ENCODE data around the gene ZSWIM5.
A peak's percentile ranks its signal among the peaks of the same experiment; 100 is the strongest.
"Not testable (repeated sequence)": the region's sequence is repeated elsewhere in the genome, so short reads cannot be mapped to it uniquely, and the experiment has no call there.

Gene ZSWIM5

GRCh38 chr1:45205910-45206721 lies at the start of gene ZSWIM5:
TSS of gene ZSWIM5 (minus strand) at chr1:45206605. CDS start at chr1:45206350, 255 bp downstream.
- H3K4me3 ChIP-seq (ENCODE audit: low read length) = peak within 1 kb of the TSS; percentile 54
- no peak for DNase-seq (ENCODE audit: low read depth)
- no peak for TF ChIP-seq CTCF (conservative IDR thresholded peaks at IDR 0.05; ENCODE audit: low read depth, low read length)

- no peak for DNase-seq (ENCODE audit: low read depth)
- no peak for TF ChIP-seq CTCF (conservative IDR thresholded peaks at IDR 0.05; ENCODE audit: low read depth, low read length)
- H3K4me3 ChIP-seq (ENCODE audit: low read length) = no peak overlapping the region
Measured at GRCh38 chr1:45254490-45254889, 48.1 kb upstream of the ZSWIM5 start.

GRCh38 chr1:45250544-45250943 lies 44.1 kb upstream of the ZSWIM5 start:
- H3K4me3 ChIP-seq (ENCODE audit: low read length) = no peak overlapping the region
- no peak for DNase-seq (ENCODE audit: low read depth)
- no peak for TF ChIP-seq CTCF (conservative IDR thresholded peaks at IDR 0.05; ENCODE audit: low read depth, low read length)

- H3K4me3 ChIP-seq (ENCODE audit: low read length); DNase-seq (ENCODE audit: low read depth): not testable (repeated sequence)
Measured at GRCh38 chr1:45248004-45248403, 41.6 kb upstream of the ZSWIM5 start.

GRCh38 chr1:45246760-45247159 lies 40.4 kb upstream of the ZSWIM5 start:
- DNase-seq (ENCODE audit: low read depth) = no peak
- TF ChIP-seq CTCF (conservative IDR thresholded peaks at IDR 0.05; ENCODE audit: low read depth, low read length) = no peak
- no peak overlapping the region for H3K4me3 ChIP-seq (ENCODE audit: low read length)

- not testable (repeated sequence) for H3K4me3 ChIP-seq (ENCODE audit: low read length); DNase-seq (ENCODE audit: low read depth)
Measured at GRCh38 chr1:45246359-45246758, 40.0 kb upstream of the ZSWIM5 start.

GRCh38 chr1:45244660-45245059 lies 38.3 kb upstream of the ZSWIM5 start:
- H3K4me3 ChIP-seq (ENCODE audit: low read length) = no peak overlapping the region
- no peak for TF ChIP-seq CTCF (conservative IDR thresholded peaks at IDR 0.05; ENCODE audit: low read depth, low read length)
- DNase-seq (ENCODE audit: low read depth) = no peak

- TF ChIP-seq CTCF (conservative IDR thresholded peaks at IDR 0.05; ENCODE audit: low read depth, low read length) = no peak
- no peak for DNase-seq (ENCODE audit: low read depth)
- no peak overlapping the region for H3K4me3 ChIP-seq (ENCODE audit: low read length)
Measured at GRCh38 chr1:45243476-45244343, 37.3 kb upstream of the ZSWIM5 start.
